Endothelial cell of umbilical vein (primary cell): ENCODE measurements around the gene SLC22A7. TPM values are rescaled to one million over a fixed set of nuclear protein-coding genes. Genes with fewer than 3 reads are reported as not detected.

Experiments used
- BruUV-seq: library from RNA; stranded (reverse); fragments of 400-500 nt; replicated peaks from 2 replicates; lab custom pipeline; 2021; lab: Mats Ljungman, UMichigan
- CTCF ChIA-PET: fragments of 300-600, 350-600 bp; sonication (Branson Sonifier 250); formaldehyde crosslinking; loops from one replicate; lab custom pipeline; 2021; ENCODE audit warnings: antibody characterized with exemption, inconsistent platforms; lab: Charles Lee
- POLR2A ChIA-PET: fragments of 300-600, 350-600 bp; sonication (Branson Sonifier 250); formaldehyde crosslinking; loops from one replicate; lab custom pipeline; 2021; ENCODE audit warnings: antibody characterized with exemption, inconsistent platforms; lab: Charles Lee
- DNase-seq: peaks from one replicate; pipeline ENCODE4 v3.0.0-alpha.2; 2011; ENCODE audit warnings: low read depth, low spot score
- FAIRE-seq: peaks from 2 replicates; lab custom pipeline; 2011; peaks lifted over from hg19 to GRCh38; lab: Jason Lieb, UNC
- H2AFZ ChIP-seq: 2 replicates; pipeline ENCODE4 v1.6.0; 2012; ENCODE audit warnings: low read depth, low read length, control low read depth, inconsistent platforms
- H3K27ac ChIP-seq: 2 replicates; pipeline ENCODE4 v1.5.1; 2011; ENCODE audit warnings: low read depth, mild to moderate bottlenecking, control low read depth, low read length, moderate library complexity; ENCODE audit not compliant: insufficient read depth
- H3K27me3 ChIP-seq, 2 experiments: 2 replicates each; pipeline versions ENCODE4 v1.6.0 to v1.6.1; 2011; ENCODE audit warnings: low read length in 2 of 2, mixed read lengths in 1 of 2; ENCODE audit not compliant: control insufficient read depth in 2 of 2, insufficient read depth in 2 of 2
- H3K36me3 ChIP-seq, 2 experiments: 2 replicates in 1 of 2; 3 replicates in 1 of 2; pipeline ENCODE4 v1.5.1; 2011; ENCODE audit warnings: low read length in 2 of 2, mild to moderate bottlenecking in 1 of 2, moderate library complexity in 1 of 2; ENCODE audit not compliant: control insufficient read depth in 2 of 2, insufficient read depth in 2 of 2; ENCODE audit errors: extremely low read depth in 1 of 2
- H3K4me1 ChIP-seq: 3 replicates; pipeline ENCODE4 v1.5.1; 2011; ENCODE audit warnings: mild to moderate bottlenecking, low read length; ENCODE audit not compliant: control insufficient read depth, insufficient read depth; ENCODE audit errors: extremely low read depth
- H3K4me2 ChIP-seq: 2 replicates; pipeline ENCODE4 v1.6.1; 2011; ENCODE audit warnings: low read length, control low read depth, mixed read lengths; ENCODE audit not compliant: insufficient read depth
- H3K4me3 ChIP-seq, 3 experiments: fragments of 200-600 bp in 1 of 3; sonication (generic), shearing (Covaris generic) in 1 of 3; replicated peaks in 1 of 3; 2 replicates each; pipeline ENCODE4 v1.5.1; 2011 to 2016; ENCODE audit warnings: control low read depth in 3 of 3, low read length in 3 of 3, mild to moderate bottlenecking in 2 of 3, inconsistent platforms in 1 of 3, low read depth in 1 of 3, moderate library complexity in 1 of 3; ENCODE audit not compliant: insufficient read depth in 1 of 3
- H3K79me2 ChIP-seq: 2 replicates; pipeline ENCODE4 v1.6.0; 2012; ENCODE audit warnings: low read length, inconsistent platforms; ENCODE audit not compliant: control insufficient read depth, insufficient read depth
- H3K9ac ChIP-seq: replicated peaks from 2 replicates; pipeline ENCODE3; 2011; ENCODE audit warnings: low read length, control low read depth; ENCODE audit not compliant: insufficient read depth; ENCODE audit errors: extremely low read depth
- H3K9me1 ChIP-seq: replicated peaks from 3 replicates; pipeline ENCODE4 v1.6.0; 2011; ENCODE audit warnings: mild to moderate bottlenecking, low read length; ENCODE audit not compliant: control insufficient read depth, insufficient read depth; ENCODE audit errors: extremely low read depth
- H3K9me3 ChIP-seq: replicated peaks from 2 replicates; pipeline ENCODE4 v1.5.1; 2012; ENCODE audit warnings: low read length, inconsistent platforms; ENCODE audit not compliant: control insufficient read depth, insufficient read depth
- H4K20me1 ChIP-seq: replicated peaks from 2 replicates; pipeline ENCODE3; 2011; ENCODE audit warnings: mild to moderate bottlenecking, low read length; ENCODE audit not compliant: control insufficient read depth, insufficient read depth; ENCODE audit errors: extremely low read depth
- GATA2 ChIP-seq: IDR thresholded peaks from 2 replicates; pipeline ENCODE4 v1.7.0; 2011; ENCODE audit warnings: low read depth, mild to moderate bottlenecking, moderate library complexity, mixed read lengths, low read length; ENCODE audit not compliant: insufficient read length, insufficient read depth
- MYC ChIP-seq: IDR thresholded peaks from one replicate; pipeline ENCODE4 v1.6.1; 2011; ENCODE audit warnings: mild to moderate bottlenecking, low read depth, low read length
- POLR2A ChIP-seq: IDR thresholded peaks from 2 replicates; pipeline ENCODE4 v1.6.1; 2012; ENCODE audit warnings: low read depth, mild to moderate bottlenecking, control low read depth, low read length
- POLR2AphosphoS5 ChIP-seq: IDR thresholded peaks from 2 replicates; pipeline ENCODE4 v1.6.1; 2012; ENCODE audit warnings: low read depth, mild to moderate bottlenecking, control low read depth, low read length, moderate library complexity; ENCODE audit not compliant: insufficient read depth
- dilution Hi-C: fragments of 300-500 bp; cut with MboI; formaldehyde crosslinking; loops from one replicate; pipeline ENCODE4 v1.15.0; 2019; ENCODE audit warnings: low sequenced_read_pairs; ENCODE audit not compliant: extremely low pct_ligation_motif_present
- intact Hi-C: fragments of 100-400 bp; cut with micrococcal nuclease; formaldehyde crosslinking; loops from one replicate; pipeline ENCODE4 v1.10.0; 2022
- polyA plus RNA-seq, 4 experiments: library from polyadenylated mRNA; depleted of rRNA in 3 of 4; stranded (reverse) in 3 of 4; unstranded in 1 of 4; fragments of >200 nt; gene quantifications; 2 replicates each; pipeline versions ENCODE4 v1.2.1 to v1.2.3, GENCODE V29; 2011 to 2012; ENCODE audit warnings: missing spikeins in 1 of 4
- total RNA-seq: library from RNA; stranded (reverse); gene quantifications from 2 replicates; pipeline ENCODE4 v1.2.3, GENCODE V29; 2021
- TF ChIP-seq, protein P1 (sequence below), 2 donors: IDR thresholded peaks; 1 replicate in 1 of 2; 2 replicates in 1 of 2; pipeline ENCODE4 v1.5.1; 2011; ENCODE audit warnings: low read length in 2 of 2, mild to moderate bottlenecking in 2 of 2, moderate library complexity in 2 of 2, control low read depth in 1 of 2, inconsistent platforms in 1 of 2, low read depth in 1 of 2; ENCODE audit not compliant: insufficient read depth in 1 of 2; ENCODE audit errors: extremely low read depth in 1 of 2
- TF ChIP-seq, protein P2 (sequence below): IDR thresholded peaks from 2 replicates; pipeline ENCODE4 v1.6.1; 2011; ENCODE audit not compliant: insufficient read depth, insufficient read length

The SLC22A7 gene
- total and polyA plus RNA-seq, 2 donors (not counting 3 experiments of a cell fraction or from before 2014, with no cell fraction given): not detected

DNA sequence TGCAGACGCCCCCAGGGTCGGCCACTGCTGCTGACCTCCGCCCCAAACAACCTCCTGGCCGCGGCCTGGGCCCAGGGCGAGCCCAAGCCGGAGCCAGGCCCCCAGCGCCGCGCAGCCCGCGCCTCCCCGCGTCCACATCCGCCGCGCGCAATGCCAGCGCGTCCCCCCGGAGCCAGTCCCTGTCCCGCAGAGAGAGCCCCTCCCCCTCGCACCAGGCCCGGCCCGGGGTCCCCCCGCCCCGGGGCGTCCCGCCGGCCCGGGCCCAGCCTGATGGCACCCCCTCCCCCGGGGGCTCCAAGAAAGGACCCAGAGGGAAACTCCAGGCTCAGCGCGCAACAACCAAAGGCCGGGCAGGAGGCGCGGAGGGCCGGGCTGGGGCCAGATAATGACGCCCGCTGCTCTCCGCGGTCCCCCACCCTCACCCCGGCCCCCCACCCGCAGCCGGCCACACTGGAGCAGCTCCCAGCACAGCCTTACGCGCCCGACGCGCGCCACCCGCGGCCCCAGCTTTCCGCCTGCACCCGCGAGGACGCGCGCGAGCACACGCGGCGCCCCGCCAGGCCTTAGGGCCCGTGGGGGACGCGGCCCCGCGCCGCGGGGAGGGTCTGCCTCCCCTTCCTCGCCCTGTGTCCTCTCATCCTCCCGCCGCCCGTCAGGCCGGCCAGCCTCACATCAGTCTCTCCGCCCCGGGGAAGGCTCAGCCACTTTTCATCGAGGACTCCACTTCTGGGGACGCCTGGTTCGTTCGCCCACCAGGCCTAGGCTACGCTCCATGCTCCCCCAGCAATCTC lies 12.9 kb upstream of the SLC22A7 start:
- DNase-seq: no peak
- no peaks in the 10 kb centered on the region for H3K79me2 ChIP-seq
- peaks cover 5 to 12% of the 10 kb centered on the region in 2 experiments for H3K27me3 ChIP-seq
- no peaks in the 10 kb centered on the region for H3K9me1 ChIP-seq
- no peaks in the 10 kb centered on the region for H3K9me3 ChIP-seq
- intact Hi-C loops (no loop called here), dilution Hi-C loops (no loop called here)
- POLR2A ChIA-PET: no interaction called here
- no peak for FAIRE-seq
- H3K9ac ChIP-seq: no peak overlapping the region
- H2AFZ ChIP-seq: no peak overlapping the region
- H3K4me1 ChIP-seq: no peaks in the 10 kb centered on the region
- no peaks in the 10 kb centered on the region for H3K36me3 ChIP-seq
- no peak for TF ChIP-seq GATA2
- TF ChIP-seq, protein P1, sequence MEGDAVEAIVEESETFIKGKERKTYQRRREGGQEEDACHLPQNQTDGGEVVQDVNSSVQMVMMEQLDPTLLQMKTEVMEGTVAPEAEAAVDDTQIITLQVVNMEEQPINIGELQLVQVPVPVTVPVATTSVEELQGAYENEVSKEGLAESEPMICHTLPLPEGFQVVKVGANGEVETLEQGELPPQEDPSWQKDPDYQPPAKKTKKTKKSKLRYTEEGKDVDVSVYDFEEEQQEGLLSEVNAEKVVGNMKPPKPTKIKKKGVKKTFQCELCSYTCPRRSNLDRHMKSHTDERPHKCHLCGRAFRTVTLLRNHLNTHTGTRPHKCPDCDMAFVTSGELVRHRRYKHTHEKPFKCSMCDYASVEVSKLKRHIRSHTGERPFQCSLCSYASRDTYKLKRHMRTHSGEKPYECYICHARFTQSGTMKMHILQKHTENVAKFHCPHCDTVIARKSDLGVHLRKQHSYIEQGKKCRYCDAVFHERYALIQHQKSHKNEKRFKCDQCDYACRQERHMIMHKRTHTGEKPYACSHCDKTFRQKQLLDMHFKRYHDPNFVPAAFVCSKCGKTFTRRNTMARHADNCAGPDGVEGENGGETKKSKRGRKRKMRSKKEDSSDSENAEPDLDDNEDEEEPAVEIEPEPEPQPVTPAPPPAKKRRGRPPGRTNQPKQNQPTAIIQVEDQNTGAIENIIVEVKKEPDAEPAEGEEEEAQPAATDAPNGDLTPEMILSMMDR (IDR thresholded peaks at IDR 0.05; ENCODE audit: extremely low read depth in 1 of 2, insufficient read depth in 1 of 2, low read depth in 1 of 2, low read length in 2 of 2): no peak
- TF ChIP-seq POLR2AphosphoS5: no peak
- TF ChIP-seq, protein P2, sequence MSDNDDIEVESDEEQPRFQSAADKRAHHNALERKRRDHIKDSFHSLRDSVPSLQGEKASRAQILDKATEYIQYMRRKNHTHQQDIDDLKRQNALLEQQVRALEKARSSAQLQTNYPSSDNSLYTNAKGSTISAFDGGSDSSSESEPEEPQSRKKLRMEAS: no peak
- TF ChIP-seq POLR2A: no peak
- TF ChIP-seq MYC: no peak
- CTCF ChIA-PET: no interaction called here
- no TSS peak for BruUV-seq
- no peak overlapping the region for H3K27ac ChIP-seq
- no peaks in the 10 kb centered on the region for H4K20me1 ChIP-seq
- H3K4me3 ChIP-seq: no peak overlapping the region
- H3K4me2 ChIP-seq: no peak overlapping the region
